Epithelial cell of esophagus (primary cell): ENCODE measurements around the gene CDYL.
"Not testable (repeated sequence)": the region's sequence is repeated elsewhere in the genome, so short reads cannot be mapped to it uniquely, and the experiment has no call there.

ENCODE experiments used
- DNase-seq: peaks from one replicate; pipeline ENCODE4 v3.0.0; 2010; ENCODE audit warnings: low read depth
- H3K4me3 ChIP-seq: 2 replicates; pipeline ENCODE4 v1.5.1; 2011; ENCODE audit warnings: mild to moderate bottlenecking, low read length, control low read depth
- TF ChIP-seq, protein P1 (sequence below): IDR thresholded peaks from 2 replicates; pipeline ENCODE4 v1.5.1; 2011; ENCODE audit warnings: low read depth, mild to moderate bottlenecking, low read length, control low read depth, inconsistent platforms; ENCODE audit not compliant: insufficient read depth; ENCODE audit errors: missing control alignments

CDYL gene

DNA sequence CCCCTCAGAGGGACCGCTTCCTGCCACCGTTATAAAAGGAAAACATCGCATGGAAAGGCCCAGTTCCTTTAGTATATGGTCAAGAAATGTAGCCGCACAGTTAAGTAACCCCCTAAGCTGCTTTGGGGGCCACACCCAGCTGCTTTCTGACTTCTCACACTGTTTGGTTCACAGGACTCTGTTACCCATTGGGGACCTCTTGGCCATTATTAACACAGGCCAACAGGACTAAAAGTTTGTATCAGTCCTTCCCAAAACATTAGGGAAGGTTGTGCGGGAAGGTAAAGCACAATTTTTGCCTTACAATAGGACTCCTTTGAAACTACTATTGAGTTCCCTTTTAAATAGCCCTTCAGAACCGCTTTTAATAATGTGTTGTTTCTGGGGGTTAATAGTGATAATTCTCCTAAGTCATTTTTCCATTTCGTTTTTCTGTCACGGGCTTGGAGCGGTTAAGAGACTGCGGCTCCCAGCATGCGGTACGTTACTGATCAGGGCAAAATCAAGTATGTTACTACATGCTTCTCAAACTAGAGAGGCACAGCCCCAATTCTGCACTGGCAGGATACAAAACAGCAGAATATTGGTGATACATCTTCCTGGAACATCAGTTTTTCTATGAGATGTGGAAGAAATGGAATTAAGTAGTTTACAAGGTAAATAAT, 228.3 kb downstream of the CDYL start:
- DNase-seq: peak; percentile 3
- peak overlapping the region; percentile 95 for H3K4me3 ChIP-seq
- TF ChIP-seq, protein P1, sequence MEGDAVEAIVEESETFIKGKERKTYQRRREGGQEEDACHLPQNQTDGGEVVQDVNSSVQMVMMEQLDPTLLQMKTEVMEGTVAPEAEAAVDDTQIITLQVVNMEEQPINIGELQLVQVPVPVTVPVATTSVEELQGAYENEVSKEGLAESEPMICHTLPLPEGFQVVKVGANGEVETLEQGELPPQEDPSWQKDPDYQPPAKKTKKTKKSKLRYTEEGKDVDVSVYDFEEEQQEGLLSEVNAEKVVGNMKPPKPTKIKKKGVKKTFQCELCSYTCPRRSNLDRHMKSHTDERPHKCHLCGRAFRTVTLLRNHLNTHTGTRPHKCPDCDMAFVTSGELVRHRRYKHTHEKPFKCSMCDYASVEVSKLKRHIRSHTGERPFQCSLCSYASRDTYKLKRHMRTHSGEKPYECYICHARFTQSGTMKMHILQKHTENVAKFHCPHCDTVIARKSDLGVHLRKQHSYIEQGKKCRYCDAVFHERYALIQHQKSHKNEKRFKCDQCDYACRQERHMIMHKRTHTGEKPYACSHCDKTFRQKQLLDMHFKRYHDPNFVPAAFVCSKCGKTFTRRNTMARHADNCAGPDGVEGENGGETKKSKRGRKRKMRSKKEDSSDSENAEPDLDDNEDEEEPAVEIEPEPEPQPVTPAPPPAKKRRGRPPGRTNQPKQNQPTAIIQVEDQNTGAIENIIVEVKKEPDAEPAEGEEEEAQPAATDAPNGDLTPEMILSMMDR: no peak

DNA sequence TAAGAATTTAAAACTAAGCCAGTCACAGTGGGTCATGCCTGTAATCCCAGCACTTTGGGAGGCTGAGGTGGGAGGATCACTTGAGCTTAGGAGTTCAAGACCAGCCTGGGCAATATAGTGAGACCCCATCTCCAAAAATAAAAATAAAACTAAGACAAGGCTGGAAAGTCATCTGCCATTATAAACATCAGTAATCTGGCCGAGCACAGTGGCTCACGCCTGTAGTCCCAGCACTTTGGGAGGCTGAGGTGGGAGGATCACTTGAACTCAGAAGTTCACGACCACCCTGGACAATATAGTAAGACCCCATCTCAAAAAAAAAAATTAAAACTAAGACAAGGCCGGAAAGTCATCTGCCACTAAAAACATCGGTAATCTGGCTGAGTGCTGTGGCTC, 228.8 kb downstream of the CDYL start:
- not testable (repeated sequence) for DNase-seq, H3K4me3 ChIP-seq
